GM18868 (cell line): ENCODE data around the gene NHLH1.

Experiments
- ATAC-seq: cut with Tn5 transposase; IDR thresholded peaks from one replicate; pipeline ENCODE4 v1.9.1; 2021; ENCODE audit warnings: mild to moderate bottlenecking, moderate library complexity; ENCODE audit not compliant: unreplicated experiment

Gene NHLH1

DNA sequence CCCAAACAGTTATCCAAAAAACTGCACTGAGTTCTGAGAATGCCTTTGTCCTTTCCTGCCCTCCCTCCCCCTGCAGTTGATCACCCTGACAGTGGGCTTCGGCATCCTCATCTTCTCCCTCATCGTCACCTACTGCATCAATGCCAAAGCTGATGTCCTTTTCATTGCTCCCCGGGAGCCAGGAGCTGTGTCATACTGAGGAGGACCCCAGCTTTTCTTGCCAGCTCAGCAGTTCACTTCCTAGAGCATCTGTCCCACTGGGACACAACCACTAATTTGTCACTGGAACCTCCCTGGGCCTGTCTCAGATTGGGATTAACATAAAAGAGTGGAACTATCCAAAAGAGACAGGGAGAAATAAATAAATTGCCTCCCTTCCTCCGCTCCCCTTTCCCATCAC, 8.8 kb upstream of the NHLH1 start:
- no peak for ATAC-seq

DNA sequence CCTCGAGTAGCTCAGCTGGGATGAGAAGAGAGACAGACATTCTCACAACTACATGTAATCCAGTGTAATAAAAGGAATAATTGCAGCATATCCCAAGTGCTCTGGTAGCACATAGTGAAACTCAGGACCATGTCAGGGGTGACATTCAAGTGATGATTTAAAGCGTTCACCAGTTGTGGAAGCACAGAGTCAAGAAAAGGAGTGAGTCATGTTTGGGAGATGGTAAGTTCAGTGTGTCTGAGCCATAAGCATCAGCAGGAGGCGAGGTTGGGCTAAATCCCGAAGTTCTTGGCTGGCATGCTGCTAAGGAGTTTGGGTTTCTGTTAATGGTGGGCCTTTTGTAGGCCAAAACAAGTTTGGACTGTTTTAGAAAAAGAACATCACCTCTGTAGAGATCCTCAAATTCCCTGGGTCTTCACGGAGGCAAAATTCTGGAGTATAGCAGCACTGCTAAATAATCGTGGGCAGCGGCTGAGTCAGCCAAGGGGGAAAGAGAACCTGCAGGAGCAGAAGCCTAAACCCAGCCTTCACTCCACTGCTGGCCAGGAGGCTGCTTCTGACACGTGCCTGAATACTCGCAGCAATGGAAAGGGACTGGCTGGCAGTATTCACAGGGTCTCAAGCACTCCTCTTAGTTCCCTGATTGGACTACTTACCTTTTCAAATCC, 7.2 kb upstream of the NHLH1 start:
- no peak for ATAC-seq

DNA sequence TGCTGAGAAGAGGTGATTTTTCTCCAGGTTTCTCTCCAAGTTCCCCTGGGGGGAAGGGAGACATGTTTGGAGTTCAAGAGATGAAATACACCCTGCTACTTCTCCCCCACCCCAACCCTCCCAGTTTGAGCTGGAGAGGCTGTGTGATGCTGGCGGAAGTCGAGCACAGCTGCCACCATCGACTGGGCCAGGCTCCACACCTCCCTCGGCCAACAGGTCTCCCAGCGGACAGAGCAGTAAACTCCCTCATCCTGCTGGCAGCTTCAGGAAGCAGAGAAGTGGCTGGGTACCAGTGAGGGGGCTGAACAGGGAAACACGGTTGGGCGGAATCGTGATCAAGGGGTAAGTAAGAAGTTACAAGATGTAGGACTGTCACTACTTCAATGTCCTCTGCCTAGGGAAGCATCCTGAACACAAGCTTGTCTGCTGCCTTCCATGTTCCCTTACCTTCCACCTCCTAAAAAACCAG, 6.6 kb upstream of the NHLH1 start:
- ATAC-seq: no peak

DNA sequence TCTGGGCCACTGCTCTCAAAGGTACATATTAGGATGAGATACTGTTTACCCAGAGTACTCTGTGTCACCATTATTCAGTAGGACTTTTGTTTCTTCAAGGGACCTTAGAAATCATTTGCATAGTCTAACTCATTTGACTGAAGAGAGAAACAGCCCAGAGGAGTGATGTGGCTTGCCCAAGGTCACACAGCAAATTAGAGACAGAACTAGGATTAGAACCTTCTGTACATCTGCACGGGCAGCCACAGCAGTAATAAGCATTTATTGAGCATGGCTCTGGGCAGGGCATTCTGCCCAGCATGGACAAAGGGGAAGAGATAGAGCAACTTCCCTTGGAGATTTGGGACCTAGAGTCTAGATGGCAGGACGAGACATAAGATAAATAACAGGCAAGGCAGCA, 5.7 kb upstream of the NHLH1 start:
- ATAC-seq: no peak

DNA sequence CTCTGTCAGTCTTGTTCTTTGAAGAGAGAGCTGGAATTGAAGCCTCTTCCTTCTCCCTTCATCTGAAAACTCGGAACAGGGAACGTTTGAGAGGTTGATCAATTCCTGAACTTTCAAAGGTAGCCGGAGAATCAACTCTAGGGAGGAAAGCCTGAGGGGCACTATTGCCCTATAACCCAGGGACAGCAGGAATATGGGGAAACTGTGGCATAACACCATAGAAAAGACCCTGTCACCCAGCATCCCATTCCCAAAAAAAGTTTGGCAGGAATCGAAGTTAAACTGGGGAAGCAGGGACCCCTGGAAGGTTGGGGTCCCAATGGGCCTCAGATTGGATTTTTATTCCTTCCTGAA, 5.1 kb upstream of the NHLH1 start:
- ATAC-seq: no peak

DNA sequence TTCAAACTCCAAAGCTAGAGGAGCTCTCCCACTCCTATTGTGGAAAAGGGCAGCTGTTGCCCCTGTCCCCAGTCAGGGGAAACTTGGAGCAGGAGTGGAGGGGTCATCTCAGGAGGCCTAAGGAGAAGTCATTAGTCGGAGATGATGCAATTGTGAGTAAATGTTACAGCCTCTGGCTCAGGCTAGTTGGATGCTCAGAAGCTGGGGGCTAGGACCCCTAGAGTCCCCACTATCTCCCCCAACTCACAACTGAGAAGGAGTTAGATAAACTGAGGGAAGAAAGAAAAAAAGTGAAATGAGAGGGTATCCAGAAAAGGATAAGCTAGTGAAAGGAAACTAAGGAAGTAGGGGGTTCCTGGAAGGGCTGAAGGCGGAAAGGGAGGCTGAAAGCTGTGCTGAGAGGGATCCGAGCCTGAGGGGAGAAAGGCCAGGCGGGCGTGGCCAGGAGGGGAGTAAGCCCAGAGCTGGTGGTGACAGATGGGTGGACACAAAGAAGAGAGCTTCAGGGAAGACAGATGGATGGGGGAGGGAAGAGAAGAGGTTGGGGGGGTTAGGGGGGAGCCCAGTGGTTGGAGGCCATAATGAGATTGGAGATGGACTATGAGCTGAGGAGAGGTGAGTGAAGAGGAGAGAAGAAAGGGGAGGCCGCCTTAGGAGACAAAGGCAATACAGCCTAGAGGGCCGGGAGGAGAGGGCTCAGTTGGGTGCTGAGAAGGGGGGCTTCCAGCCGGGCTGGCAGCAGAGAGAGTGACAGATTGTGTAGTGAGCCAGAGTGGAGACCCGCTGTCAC, 4.5 kb upstream of the NHLH1 start:
- ATAC-seq: no peak

DNA sequence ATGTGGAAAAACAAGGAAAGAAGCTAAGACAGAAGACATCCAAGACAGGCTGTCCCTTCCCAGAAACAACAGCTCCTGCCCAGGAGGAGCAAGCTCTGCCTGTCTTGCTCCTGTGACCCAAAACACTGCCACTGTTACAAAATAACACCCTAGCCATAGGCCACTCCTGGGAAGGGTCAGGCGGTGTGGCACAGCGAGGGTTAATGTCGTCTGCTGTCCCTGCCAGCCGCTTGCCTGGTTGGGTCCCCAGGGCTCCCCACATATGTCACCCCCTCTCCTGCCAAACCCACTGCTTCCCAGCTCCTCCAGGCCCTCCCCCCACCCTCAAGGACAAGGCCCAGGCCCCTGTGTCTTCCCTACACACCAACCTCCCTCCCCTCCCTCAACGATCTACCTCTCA, 3.9 kb upstream of the NHLH1 start:
- no peak for ATAC-seq

DNA sequence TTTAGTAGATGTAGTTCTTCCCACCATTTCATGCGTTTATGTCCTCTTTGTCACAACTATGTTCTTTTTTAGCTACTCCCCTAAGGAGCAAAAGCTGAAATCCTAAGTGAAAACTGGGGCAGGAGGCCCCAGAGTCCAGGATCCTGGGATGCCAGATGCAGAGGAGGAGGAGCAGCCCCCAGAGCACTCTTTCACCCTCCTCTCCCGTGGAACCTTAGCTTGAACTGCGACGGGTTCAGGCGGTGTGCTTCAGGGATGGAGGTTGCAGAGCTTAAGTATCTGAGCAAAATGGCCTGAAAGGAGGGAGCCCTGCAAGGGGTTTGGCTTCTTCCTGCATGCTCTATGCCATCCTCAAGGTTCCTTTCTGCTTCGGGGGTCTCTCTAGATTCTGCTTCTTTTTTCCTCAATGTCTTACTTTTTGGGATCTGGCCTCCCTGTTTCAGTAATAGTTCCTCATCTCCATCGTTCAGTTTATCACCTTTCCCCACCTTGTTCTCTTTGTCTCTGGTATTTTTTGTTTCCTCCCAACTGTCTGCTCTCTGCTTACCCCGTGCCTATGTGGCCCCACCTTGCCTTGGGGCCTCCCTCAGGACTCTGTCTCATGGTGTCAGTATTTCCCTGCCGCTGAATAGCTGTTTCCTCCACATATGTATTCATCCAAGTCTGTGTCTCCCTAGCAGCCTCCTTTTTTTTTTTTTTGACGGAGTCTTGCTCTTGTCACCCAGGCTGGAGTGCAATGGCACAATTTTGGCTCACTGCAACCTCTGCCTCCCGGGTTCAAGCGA, 2.7 kb upstream of the NHLH1 start:
- ATAC-seq: no peak

DNA sequence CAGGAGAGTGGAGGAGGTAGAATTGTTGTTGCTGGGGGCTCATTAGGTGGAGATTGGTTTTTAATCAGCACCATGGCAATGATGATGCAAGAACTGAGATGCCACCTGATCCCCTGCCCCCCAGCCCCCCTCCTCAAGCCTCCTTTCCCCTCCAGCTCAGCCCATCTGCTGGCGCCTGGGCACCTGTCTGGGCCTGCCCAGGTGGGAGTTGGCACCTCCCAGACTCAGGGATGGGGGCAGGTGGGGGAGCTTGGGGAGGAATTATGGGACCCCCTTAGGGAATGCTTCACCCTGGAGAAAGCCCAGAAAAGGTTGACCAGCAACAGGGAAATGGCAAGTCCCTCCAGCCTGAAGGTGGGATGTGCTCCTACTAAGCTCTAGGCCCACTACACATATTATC, 1.5 kb upstream of the NHLH1 start:
- no peak for ATAC-seq

DNA sequence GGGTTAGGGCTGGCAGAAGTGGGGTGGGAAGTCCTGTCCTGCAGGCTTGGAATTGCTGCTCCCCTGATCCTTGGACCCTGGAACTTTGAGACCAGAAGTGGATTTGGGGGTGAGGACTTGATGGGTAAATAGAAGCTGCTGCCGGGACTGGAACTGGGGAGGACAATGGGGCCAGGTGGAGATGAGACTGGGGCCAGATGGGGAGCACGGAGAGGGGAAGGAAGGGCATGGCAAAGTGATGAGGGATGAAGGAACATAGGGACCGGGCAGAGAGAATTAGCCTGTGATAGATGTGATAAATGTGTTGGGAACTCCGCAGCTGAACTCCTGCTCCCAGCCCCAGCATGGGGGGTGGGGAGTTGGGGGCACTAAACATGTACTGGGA, 637 bp downstream of the NHLH1 start:
- ATAC-seq: no peak

DNA sequence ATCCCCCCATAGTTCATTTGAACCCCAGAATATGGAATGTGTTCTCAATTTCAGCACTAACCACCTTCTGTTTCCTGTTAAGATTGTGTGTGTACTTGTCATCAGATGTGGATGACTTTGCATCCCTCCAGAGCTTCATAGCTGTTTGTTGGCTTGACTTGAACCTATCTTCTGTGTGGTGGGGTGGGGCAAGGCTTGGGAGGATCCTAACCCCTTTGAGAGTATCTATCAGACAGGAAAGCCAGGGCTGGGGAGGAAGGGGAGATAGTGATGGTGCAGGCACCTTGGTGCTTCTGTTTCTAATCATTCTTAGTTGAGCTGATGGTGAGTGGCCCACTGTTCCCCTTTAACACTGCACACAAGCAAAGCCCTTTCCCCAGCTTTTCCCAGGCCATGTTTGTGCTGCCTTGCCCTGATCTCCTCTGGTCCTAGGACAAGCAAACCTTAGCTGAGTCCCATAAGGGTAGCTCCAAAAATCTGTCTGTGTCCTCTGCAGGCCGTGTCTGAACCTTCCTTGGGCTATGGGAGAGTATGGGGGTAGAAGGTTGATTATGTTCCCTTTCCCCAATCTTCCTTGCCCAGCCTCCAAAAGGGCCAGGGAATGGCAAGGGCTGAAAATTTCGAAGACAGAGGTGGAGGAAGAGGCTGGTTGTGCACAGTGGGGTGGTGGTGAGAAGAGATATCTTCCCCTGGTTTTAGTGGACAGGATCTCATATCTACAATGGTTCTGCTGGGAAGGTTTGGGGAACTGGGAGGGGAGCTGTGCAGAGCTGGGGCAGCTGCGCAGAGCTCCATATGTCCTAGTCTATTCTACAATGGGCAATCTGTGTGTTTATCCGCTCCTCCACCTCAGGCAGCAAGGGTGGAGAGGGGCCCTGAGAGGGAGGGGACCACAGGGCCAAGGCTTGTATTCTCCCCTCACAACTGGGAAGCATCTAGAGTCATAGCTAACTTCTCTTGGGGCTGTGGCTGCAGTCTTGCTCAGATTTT, 1.4 kb downstream of the NHLH1 start:
- ATAC-seq: no peak

DNA sequence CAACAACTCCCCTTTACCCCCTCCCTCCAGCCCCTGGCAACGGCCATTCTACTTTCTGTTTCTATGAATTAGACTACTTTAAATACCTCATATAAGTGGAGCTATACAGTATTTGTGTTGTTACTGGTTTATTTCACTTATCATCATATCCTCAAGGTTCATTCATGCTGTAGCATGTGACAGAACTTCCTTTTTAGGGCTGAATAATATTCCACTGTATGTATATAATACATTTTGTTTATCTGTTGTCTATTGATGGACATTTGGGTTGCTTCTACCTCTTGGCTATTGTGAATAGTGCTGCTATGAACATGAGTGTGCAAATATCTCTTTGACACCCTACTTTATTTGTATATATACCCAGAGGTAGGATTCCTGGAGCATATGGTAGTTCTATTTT, 2.2 kb downstream of the NHLH1 start:
- ATAC-seq: no peak

DNA sequence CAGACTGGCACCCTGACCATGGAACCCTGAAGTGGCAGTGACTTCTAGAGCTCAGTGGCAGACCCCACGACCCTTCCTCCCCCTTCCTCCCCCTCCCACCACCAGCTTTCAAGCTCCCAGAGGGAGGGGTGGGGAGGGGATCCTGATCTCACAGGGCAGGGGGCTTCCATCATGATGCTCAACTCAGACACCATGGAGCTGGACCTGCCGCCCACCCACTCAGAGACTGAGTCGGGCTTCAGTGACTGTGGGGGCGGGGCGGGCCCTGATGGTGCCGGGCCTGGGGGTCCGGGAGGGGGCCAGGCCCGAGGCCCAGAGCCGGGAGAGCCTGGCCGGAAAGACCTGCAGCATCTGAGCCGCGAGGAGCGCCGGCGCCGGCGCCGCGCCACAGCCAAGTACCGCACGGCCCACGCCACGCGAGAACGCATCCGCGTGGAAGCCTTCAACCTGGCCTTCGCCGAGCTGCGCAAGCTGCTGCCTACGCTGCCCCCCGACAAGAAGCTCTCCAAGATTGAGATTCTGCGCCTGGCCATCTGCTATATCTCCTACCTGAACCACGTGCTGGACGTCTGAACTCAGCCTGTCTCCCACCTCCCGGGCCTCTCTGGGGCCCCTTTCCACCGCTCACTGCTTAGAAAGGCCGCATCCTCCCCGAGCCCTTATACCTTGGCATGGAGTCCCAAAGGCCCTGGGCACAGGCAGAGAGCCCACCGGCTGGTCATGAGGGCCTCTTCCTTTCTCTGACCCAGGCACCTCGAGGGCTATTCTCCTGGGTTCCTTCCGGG, 3.9 kb downstream of the NHLH1 start:
- no peak for ATAC-seq

DNA sequence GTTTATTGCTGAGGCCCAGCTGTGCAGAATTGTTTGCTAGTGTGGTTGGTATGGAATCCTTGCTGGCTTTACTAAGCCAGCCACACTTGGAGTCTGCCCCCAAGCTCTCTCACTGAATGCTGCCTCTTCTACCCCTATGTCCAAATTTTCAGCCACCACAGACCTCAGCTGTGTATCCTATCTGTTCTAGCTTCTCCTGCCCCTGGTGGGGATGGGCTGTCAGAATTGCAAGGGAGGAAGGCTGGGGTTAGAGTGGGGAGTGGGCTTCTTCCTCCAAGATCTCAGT, 4.4 kb downstream of the NHLH1 start:
- no peak for ATAC-seq

DNA sequence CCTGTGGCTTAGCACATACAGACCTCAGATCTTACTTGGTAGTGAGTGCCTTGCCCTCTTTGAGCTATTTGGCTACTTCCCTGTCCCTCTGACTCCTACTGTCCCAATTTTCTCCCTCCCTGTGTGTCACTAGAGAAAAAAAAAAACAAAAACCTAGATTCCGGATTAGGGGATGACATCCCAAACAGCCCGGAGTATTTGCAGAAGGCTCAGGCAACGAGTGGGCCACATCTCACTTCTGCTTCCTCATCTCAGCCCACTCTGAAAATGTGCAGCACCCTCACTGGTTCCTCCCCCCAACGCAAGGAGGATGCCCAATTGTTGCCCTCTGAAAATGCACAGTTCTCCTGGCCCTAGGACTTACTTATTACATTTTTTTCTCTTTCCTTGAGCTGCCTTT, 4.9 kb downstream of the NHLH1 start:
- no peak for ATAC-seq

DNA sequence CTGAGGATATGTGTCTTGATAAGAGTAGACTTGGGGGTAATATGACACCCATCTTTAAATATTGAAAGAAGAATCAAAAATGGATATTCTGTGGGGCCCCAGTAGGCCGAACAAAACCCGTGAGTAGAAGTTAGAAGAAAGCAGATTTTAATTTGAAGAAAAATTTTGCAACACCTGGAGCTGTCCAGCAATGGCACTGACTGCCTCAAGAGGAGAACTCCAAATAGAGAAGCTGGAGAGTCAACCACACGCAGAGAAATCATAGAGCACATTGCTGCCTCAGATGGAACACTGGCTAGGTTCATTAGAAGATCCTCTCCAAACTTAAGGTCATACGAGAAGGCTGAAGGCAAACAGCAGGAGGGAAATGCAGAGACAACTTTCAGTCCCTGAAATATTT, 6.8 kb downstream of the NHLH1 start:
- no peak for ATAC-seq

DNA sequence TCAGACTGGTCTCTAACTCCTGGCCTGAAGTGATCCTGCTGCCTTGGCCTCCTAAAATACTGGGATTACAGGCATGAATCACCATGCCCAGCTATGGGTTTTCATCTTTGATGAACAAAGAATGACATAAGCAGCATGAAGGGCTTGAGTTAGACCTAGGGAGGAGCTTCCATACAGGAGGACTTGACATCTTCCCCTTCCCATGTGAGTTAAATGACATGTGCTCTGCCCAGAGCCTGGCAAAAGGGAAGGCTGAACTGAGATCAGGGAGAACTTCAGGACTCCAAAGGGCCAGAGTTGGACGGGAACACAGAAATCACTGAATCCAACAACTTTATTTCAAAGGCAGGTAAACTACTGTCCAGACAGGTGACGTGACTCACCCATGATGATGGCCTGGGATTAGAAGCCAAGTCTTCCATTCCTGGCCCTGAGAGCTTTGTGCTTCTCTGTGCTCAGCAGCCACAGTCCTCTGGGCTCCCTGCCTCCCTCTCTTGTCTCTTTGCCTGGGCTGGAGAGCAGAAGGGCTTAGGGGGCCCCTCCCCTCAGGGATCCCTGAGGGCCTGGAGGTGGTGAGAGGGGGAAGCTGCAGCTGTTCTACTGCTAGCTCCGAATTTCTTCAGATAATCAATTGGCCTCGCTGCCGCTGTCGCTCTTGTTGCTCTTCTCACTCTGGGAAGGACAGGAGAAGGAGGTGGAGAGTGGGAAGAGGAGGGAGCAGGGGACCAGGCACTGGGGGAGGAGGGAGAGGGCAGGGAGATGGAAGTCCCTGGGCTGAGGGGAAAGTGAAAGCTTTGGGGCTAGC, 7.6 kb downstream of the NHLH1 start:
- ATAC-seq: no peak

DNA sequence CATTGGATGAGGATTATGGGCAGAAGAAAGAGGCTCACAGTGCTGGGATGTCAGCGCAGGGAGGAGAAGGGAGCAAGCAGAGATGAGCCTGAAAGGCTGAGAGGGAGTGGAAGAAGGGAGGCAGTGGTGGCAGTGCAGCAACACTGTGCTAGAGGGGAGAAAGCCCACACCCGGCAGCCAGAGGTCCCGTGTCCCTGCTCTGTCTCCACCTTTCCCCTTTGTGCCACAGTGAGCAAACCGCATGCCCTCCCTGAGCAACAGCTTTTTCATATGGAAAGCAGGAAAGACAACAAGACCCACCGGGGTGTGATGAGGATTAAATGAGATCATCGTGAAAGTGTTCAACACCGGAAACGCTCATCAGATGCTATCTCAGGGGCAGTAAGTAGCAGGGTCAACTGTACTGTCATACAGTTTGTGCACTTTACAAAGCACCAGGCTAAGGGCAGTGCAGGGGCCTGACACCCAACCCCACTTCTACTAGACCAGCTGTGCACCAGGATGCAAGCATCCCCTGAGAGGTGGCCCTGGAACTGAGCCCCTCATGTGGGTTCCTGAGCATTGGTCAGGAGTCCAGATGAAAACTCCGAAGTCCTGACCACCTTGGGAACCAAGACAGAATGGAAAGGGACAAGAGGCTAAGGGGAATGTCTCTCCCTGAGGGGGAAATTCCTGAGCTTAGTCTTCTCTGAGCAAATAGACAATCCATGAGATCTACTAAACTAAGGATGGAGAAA, 9.1 kb downstream of the NHLH1 start:
- ATAC-seq: no peak
